ENCODE data around the gene GLUD2. TPM values are rescaled to one million over a fixed set of nuclear protein-coding genes. Genes with fewer than 3 reads are reported as not detected.

The GLUD2 gene
- total and polyA plus RNA-seq, 2 of the 8 experiments (the other 6 are each of a cell fraction or from before 2014, with no cell fraction given), result 0.14 to 0.26 TPM

DNA sequence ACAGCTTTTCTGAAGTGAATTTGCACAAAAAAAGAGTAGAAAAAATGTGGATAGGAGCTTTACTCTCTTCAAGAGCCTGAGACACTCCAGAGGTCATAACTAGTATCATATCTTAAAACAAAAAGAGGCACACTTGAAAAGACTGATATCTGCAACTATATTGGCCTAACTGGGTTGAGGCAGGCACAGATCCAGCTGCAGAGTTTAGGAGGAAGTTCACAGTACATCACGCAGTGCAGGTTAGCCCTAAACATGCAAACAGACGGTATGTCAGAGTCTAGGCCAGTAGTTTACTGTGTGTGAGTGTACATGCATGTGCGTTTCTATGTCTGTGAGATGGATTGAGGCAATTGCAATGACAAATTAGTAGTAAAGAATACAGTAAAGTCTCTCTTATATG is 37.6 kb upstream of the GLUD2 start:
- no peak overlapping the region for H4K8ac ChIP-seq (ENCODE audit: extremely low read depth, insufficient read depth, low read length)
- no peaks in the 10 kb centered on the region for H3K36me3 ChIP-seq (ENCODE audit: control insufficient read depth in 2 of 4, insufficient read depth in 4 of 4, low read length in 3 of 4)
- H3K56ac ChIP-seq (replicated peaks; ENCODE audit: insufficient read length, low read depth, low read length), result no peak overlapping the region
- H3K23ac ChIP-seq (ENCODE audit: insufficient read length), result no peak overlapping the region
- no peaks in the 10 kb centered on the region for H3K27me3 ChIP-seq (replicated peaks in 1 of 4; ENCODE audit: control insufficient read depth in 3 of 4, extremely low read depth in 1 of 4, insufficient read depth in 3 of 4, low read length in 3 of 4)
- H2BK20ac ChIP-seq (ENCODE audit: low read length), result no peak overlapping the region
- no peak overlapping the region for H2BK5ac ChIP-seq (ENCODE audit: low read depth, low read length)
- no peak overlapping the region for H2BK12ac ChIP-seq (ENCODE audit: low read depth, low read length)
- no peaks in the 10 kb centered on the region for H3K23me2 ChIP-seq (ENCODE audit: low read depth, low read length)
- no peak overlapping the region for H3K14ac ChIP-seq (ENCODE audit: insufficient read length)
- 74% methylated on average over 3 of the region's 3 CpGs; no CpG with 5 or more reads in 1 of the 2 experiments for WGBS, 2 experiments (ENCODE audit: extremely low coverage in 1 of 2, insufficient coverage in 1 of 2, insufficient read length in 1 of 2, insufficient replicate concordance in 2 of 2, low coverage in 1 of 2, low lambda C conversion rate in 2 of 2, missing lambda C conversion rate in 1 of 2)
- no peak overlapping the region for H2AFZ ChIP-seq (ENCODE audit: low read length)
- H4K91ac ChIP-seq (replicated peaks; ENCODE audit: insufficient read length, low read length), result no peak overlapping the region
- H3K4me1 ChIP-seq (replicated peaks in 1 of 4; ENCODE audit: control insufficient read depth in 3 of 4, insufficient read depth in 4 of 4, low read length in 3 of 4), result no peaks in the 10 kb centered on the region
- FAIRE-seq, result no peak
- H3K79me2 ChIP-seq (ENCODE audit: control insufficient read depth in 1 of 2, insufficient read depth in 2 of 2, low read length in 2 of 2), result no peaks in the 10 kb centered on the region
- no peaks in the 10 kb centered on the region for H4K20me1 ChIP-seq (replicated peaks in 1 of 2; ENCODE audit: control insufficient read depth in 1 of 2, insufficient read depth in 2 of 2, low read length in 2 of 2)
- H3K4ac ChIP-seq (replicated peaks; ENCODE audit: insufficient read length, low read depth, low read length), result no peak overlapping the region
- CTCF ChIA-PET (ENCODE audit: partially characterized antibody), result no interaction called here
- no peak overlapping the region for H3K4me2 ChIP-seq (ENCODE audit: insufficient read depth in 1 of 2, low read depth in 2 of 2, low read length in 2 of 2)
- no peak for DNase-seq (ENCODE audit: low read depth in 1 of 2, low spot score in 2 of 2)
- no peak overlapping the region for H4K5ac ChIP-seq (ENCODE audit: insufficient read length, low read depth, low read length)
- POLR2A ChIA-PET (ENCODE audit: partially characterized antibody), result no interaction called here
- H3K4me3 ChIP-seq (ENCODE audit: extremely low read depth in 1 of 4, insufficient read depth in 2 of 4, low read depth in 3 of 4, low read length in 4 of 4), result no peak overlapping the region
- H2AK5ac ChIP-seq (ENCODE audit: low read depth, low read length), result no peak overlapping the region
- no peak overlapping the region for H2BK120ac ChIP-seq (replicated peaks; ENCODE audit: low read depth, low read length)
- no peak overlapping the region for H3K9ac ChIP-seq (replicated peaks in 1 of 4; ENCODE audit: extremely low read depth in 1 of 4, low read depth in 3 of 4, low read length in 3 of 4)
- no peak overlapping the region for H3K18ac ChIP-seq (ENCODE audit: extremely low read depth, low read length)
- peaks cover 1 to 20% of the 10 kb centered on the region in 2 experiments; a peak in 3 of 4 replicates for H3K9me3 ChIP-seq (ENCODE audit: insufficient read depth in 2 of 2, low read depth in 1 of 2, low read length in 1 of 2)
- no peaks in the 10 kb centered on the region for H3K79me1 ChIP-seq (ENCODE audit: low read depth, low read length)
- no peak overlapping the region for H3K27ac ChIP-seq (ENCODE audit: low read depth, low read length)
- no peak overlapping the region for H2BK15ac ChIP-seq (ENCODE audit: low read length)
- TF ChIP-seq TCF12 (IDR thresholded peaks at IDR 0.05; ENCODE audit: low read depth, low read length), result no peak
- no peak for TF ChIP-seq SRF (IDR thresholded peaks at IDR 0.05; ENCODE audit: low read depth, low read length)
- TF ChIP-seq YY1 (IDR thresholded peaks at IDR 0.05; ENCODE audit: low read depth, low read length), result no peak
- TF ChIP-seq SP4 (IDR thresholded peaks at IDR 0.05; ENCODE audit: low read length), result no peak
- no peak for TF ChIP-seq BCL11A (IDR thresholded peaks at IDR 0.05; ENCODE audit: low read depth in 2 of 2, low read length in 2 of 2)
- TF ChIP-seq, protein P1, sequence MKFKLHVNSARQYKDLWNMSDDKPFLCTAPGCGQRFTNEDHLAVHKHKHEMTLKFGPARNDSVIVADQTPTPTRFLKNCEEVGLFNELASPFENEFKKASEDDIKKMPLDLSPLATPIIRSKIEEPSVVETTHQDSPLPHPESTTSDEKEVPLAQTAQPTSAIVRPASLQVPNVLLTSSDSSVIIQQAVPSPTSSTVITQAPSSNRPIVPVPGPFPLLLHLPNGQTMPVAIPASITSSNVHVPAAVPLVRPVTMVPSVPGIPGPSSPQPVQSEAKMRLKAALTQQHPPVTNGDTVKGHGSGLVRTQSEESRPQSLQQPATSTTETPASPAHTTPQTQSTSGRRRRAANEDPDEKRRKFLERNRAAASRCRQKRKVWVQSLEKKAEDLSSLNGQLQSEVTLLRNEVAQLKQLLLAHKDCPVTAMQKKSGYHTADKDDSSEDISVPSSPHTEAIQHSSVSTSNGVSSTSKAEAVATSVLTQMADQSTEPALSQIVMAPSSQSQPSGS (IDR thresholded peaks at IDR 0.05; ENCODE audit: low read length), result no peak

All from H1 (cell line).